GM18508 (cell line): Measurements from ENCODE around the gene EID2B.

Source experiments
- ATAC-seq: cut with Tn5 transposase; IDR thresholded peaks from one replicate; pipeline ENCODE4 v1.9.1; 2021; ENCODE audit warnings: moderate number of reproducible peaks; ENCODE audit not compliant: insufficient read depth, unreplicated experiment

The EID2B gene

DNA sequence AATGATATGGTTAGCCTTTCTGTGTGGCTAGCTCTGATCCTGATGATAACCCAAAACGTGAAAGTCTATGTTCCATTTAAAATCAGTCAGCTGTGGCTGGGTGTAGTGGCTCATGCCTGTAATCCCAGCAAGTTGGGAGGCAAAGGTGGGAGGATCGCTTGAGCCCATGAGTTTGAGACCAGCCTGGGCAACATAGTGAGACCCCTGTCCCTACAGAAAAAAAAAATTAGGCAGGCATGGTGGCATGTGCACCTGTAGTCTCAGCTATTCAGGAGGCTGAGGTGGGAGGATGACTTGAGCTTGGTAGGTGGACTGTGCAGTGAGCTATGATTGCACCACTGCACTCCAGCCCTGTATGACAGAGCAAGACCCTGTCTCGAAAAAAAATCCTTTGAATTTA lies 1.1 kb upstream of the EID2B start:
- no peak for ATAC-seq

DNA sequence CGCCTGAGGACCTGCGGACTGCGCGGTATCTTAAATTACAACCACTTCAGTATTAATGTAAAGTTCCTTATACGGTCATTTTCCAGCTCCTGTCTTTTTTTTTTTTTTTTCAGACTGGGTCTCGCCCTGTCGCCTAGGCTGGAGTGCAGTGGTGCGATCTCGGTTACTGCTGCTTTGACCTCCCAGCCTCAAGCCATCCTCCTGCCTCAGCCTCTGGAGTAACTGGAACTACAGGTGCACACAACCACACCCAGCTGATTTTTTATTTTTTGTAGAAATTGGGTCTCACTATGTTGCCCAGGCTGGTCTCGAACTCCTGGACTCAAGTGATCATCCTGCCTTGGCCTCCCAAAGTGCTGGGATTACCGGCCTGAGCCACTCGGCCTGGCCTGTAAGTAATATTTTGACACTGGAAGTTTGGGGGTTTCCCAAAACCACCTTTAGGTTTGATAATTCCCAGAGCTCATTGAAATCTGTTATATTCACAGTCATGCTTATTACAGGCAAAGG lies 406 bp upstream of the EID2B start:
- no peak for ATAC-seq

DNA sequence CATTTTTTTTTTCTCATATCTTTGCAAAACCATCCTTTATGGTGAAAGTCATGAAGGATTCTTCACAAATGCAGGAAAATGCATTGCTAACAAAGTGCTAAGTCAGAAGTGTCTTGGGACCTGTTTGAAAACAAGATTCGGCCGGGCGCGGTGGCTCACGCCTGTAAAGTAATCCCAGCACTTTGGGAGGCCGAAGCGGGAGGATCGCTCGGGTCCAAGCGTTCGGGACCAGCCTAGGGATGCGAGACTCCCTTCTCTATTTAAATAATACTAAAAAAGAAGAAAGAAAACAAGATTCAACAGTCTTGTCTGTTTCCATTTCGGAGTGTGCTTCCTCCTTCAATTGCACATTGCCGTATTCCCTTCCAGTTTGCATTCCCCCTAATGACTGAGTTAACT lies 819 bp downstream of the EID2B start:
- no peak for ATAC-seq

- ATAC-seq: no peak
Measured at GRCh38 chr19:39525205-39525604, 7.4 kb downstream of the EID2B start.

GRCh38 chr19:39524495-39524894 lies 8.2 kb downstream of the EID2B start:
- no peak for ATAC-seq

DNA sequence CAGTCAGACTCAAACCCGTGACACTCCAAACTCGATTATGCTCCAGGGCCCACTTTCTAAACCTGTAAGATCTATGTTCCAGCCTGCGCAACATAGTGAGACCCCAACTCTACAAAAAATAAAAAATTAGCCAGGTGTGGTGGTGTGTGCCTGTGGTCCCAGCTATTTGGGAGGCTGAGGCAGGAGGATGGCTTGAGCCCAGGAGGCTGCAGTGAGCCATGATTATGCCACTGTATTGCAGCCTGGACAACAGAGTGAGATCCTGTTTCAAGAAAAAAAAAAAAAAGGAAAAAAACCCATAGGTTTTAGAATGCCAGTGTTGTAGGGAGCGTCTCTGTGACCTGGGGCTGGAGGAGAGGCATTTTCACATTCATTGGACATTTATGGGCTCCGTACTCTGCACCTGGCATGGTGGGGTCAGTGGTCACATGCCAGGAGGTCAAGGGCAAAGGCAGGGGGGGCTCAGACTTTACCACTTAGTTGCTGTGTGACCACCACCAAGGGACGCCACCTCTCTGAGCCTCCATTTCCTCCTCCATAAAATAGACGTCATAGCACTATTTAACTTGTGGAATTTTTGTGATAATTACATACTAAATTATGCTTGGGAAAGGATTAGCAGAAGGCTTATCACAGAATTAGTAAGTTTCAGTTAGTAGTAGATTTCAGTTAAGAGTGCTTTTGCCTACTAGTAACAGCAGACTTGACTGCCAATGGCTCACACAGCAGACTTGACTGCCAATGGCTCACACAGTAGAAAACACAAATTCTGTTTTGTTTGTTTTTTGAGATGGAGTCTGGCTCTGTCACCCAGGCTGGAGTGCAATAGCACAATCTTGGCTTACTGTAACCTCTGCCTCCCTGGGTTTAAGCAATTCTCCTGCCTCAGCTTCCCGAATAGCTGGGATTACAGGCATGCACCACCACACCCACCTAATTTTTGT lies 11.8 kb downstream of the EID2B start:
- no peak for ATAC-seq

- ATAC-seq: no peak
Measured at GRCh38 chr19:39518975-39519374, 13.7 kb downstream of the EID2B start.

- ATAC-seq: no peak
Measured at GRCh38 chr19:39518458-39518857, 14.2 kb downstream of the EID2B start.

DNA sequence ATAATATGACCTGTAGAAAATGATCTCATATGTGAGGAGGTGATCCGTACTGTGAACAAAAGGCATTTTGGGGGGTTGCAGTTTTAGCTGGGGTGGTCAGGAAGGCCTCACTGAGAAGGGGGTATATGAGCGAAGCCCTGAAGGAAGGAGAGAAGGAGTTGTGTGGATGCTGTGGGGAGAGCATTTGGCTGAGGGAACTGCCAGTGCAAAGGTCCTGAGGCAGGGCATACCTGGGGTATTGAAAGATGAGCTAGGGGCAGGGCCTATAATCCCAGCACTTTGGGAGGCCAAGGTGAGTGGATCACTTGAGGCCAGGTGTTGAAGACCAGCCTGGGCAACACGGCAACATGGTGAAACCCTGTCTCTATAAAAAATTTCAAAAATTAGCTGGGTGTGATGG lies 15.2 kb downstream of the EID2B start:
- ATAC-seq: no peak

- ATAC-seq: no peak
Measured at GRCh38 chr19:39516270-39516669, 16.4 kb downstream of the EID2B start.

DNA sequence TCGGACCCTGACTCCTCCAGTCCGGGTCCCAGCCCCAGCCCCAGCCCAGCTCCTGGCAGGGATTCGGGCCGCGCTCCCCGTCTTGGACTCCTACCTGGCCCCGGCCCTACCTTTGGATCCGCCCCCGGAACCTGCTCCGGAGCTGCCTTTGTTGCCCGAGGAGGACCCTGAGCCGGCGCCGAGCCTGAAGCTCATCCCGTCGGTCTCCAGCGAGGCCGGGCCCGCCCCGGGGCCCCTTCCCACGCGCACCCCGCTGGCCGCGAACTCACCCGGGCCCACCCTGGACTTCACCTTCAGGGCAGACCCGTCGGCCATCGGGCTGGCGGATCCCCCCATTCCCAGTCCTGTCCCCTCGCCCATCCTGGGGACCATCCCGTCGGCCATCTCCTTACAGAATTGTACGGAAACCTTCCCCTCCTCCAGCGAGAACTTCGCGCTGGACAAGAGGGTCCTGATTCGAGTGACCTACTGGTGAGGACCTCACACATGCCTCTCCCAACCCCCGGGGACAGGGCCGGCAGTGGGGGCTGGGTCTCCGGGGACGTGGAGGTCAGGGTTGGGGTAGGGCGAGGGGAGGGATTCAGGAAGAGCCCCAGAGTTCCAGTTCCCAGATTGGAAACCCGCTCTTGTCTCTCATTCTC lies 17.0 kb downstream of the EID2B start:
- ATAC-seq: no peak

DNA sequence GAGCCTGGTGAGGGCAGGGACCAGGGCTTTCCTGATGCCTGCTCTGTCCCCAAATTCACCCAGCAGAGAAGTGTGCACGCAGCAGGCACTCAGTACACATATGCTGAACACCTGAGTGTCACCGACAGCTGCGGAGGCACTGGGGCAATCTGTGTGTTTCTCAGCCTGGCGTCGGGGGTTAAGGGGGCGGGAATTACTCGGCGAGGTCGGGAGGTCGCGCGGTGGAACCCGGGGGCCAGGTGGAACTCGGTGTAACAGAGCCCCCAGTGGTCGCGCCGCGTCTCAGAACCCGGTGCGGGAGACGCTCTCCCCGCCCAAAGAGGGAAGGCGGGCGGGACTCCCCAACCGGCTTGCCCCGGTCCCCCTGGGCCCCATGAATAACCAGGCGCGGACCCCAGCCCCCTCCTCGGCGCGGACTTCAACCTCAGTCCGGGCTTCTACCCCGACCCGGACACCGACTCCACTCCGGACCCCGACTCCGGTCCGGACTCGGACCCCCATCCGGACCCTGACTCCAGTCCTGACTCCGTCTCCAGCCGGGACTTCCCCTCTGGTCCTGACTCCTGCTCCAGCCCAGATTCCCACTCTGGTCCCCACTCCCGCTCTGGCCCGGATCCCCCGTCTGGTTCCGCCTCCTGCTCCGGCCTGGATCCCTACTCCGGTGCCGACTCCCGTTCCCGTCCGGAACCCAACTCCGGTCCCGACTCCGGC lies 17.7 kb downstream of the EID2B start, which contains the start of gene SELENOV:
Gene SELENOV, plus strand, starts transcription at position 300 of the 711 bp plus-strand sequence. Its CDS starts 74 bp downstream, at position 374.
- no peak for ATAC-seq

DNA sequence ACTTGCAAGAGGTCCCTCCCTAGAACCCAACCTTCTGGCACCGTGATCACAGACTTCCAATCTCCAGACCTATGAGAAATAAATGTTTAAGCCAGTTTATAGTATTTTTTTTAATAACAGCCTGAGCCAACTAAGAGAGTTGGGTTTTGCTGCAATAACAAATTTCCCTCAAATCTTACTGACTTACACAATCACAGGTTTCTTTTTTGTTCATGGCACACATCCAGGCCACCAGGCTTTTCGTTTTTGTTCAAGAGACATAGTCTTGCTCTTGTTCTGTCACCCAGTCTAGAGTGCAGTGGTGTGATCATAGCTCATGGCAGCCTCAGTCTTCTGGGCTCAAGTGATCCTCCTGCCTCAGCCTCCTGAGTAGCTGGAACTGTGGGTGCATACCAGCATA lies 19.7 kb downstream of the EID2B start:
- no peak for ATAC-seq

GRCh38 chr19:39509233-39509632 lies 23.4 kb downstream of the EID2B start:
- no peak for ATAC-seq

GRCh38 chr19:39508629-39509028 lies 24.0 kb downstream of the EID2B start:
- no peak for ATAC-seq

DNA sequence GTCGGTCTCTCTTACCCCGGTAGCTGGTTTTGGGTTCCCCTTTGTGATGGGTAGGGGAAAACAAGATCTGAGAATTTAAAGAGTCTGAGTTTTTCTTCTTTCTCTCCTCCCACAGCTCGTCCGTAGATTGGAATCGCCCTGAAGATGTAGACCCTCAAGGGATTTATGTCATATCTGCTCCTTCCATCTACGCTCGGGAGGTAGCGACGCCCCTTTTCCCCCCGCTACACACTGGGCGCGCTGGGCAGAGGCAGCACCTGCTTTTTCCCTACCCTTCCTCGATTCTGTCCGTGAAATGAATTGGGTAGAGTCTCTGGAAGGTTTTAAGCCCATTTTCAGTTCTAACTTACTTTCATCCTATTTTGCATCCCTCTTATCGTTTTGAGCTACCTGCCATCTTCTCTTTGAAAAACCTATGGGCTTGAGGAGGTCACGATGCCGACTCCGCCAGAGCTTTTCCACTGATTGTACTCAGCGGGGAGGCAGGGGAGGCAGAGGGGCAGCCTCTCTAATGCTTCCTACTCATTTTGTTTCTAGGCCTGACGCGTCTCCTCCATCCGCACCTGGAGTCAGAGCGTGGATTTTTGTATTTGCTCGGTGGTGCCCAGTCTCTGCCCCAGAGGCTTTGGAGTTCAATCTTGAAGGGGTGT lies 24.8 kb downstream of the EID2B start:
- no peak for ATAC-seq

- no peak for ATAC-seq
Measured at GRCh38 chr19:39506944-39507714, 25.5 kb downstream of the EID2B start.

DNA sequence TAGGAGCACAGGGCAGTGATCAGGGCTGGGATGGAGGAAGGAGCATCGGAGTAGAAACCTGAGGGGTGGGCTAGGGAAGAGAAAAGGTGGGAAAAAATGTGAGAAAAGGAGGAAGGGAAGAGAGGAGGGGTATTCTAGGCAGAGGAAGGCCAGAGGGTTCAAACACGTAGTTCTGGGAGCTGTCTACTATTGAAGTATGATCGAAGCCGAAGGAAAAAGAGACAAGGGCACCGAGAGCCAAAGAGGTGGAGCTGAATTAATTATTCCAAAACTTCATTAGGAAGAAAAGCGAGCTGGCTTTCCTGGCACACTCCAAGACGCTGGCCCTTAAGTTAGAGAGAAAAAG lies 26.1 kb downstream of the EID2B start:
- ATAC-seq: no peak

DNA sequence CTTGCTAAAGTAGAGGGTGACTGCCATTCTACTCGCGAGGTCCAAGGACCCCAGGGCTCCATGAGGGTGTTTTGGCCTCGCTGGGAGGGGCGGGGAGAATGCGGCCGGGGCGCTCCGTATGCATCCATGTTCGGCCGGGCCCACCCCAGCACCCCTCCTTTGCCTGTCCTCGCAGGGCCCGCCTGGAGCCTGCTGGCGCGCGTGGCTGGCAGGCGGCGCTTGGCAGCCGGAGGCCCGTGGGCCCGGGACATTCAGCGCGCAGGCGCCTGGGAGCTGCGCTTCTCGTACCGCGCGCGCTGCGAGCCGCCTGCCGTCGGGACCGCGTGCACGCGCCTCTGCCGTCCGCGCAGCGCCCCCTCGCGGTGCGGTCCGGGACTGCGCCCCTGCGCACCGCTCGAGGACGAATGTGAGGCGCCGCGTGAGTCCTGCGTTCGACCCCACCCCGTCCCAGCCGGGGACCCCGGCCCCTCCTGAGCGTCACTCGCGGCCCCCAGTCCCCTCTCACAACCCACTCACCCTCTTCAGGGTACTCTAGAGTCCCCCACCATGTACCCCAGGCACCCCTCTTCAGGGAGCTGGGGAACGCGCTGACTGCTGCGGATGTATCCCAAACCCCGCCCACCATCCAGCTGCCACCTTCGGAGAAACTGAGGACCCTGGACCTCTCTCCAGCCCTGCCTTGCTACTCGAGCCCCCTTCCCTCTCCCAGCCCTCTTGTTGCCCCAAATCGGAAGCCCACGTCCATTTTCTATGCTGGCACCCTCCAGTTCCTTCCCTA lies 29.8 kb downstream of the EID2B start:
- no peak for ATAC-seq
